GM19240 (cell line): ENCODE measurements around the gene RFC5.
"Not testable (repeated sequence)": the region's sequence is repeated elsewhere in the genome, so short reads cannot be mapped to it uniquely, and the experiment has no call there.

Experiments used
- DNase-seq: peaks from one replicate; pipeline ENCODE4 v3.0.0; 2011; ENCODE audit warnings: low spot score; ENCODE audit not compliant: insufficient read length

RFC5 gene

GRCh38 chr12:118016424-118017264, at the start of gene RFC5:
TSS of gene RFC5 (plus strand) at chr12:118016703. CDS start at chr12:118016828, 125 bp downstream.
- peak; percentile 95 for DNase-seq

DNA sequence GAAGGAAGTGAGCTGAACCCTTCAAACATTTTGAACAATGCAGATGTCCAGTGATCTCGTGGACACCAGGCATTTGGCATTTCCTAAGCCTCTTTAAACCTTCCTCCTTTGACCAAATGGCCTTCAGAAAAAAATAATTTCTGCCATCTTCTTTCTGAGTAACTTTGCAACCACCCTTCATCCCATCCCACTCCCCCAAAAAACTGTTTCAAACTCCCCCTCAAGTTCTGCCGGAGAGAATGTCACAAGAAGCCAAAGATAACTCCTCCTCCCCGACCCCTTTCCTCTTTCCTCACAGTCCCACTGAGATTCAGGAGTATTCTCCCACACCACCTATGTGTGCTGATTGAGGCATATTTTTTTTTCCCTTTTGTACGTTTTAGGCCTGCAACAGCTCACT, 49.5 kb upstream of the RFC5 start:
- DNase-seq, result no peak

GRCh38 chr12:117967512-117967911, 49.0 kb upstream of the RFC5 start:
- no peak for DNase-seq

DNA sequence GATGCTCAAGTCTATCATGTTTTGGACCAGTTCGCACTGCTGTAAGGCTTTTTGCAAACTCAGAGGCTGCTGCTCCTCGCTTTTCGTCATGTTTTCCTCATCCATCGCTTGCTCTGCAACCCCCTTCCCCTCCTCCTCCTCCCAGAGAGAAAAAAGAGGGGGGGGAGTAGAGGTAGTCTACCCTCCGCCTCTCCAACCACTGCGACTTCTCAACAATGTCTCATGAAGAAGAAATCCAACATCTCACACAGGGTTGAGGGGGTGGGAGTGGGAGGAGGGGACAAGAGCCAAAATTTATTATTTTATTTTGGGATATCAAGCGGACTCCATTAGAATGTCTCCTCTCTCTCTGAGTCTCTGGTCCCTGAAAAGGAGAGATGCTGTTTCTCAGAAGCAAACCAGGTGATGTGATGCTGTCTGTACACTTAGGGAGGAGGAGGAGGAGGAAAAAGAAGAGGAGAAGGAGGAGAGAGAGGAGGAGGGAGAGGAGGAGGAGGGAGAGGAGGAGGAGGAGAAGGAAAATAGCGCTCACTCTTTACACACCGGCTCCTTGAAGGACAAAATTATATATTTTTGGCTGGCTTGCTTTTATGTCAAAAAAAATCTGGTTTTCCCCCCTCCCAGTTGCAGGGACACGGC, 48.2 kb upstream of the RFC5 start:
- no peak for DNase-seq

DNA sequence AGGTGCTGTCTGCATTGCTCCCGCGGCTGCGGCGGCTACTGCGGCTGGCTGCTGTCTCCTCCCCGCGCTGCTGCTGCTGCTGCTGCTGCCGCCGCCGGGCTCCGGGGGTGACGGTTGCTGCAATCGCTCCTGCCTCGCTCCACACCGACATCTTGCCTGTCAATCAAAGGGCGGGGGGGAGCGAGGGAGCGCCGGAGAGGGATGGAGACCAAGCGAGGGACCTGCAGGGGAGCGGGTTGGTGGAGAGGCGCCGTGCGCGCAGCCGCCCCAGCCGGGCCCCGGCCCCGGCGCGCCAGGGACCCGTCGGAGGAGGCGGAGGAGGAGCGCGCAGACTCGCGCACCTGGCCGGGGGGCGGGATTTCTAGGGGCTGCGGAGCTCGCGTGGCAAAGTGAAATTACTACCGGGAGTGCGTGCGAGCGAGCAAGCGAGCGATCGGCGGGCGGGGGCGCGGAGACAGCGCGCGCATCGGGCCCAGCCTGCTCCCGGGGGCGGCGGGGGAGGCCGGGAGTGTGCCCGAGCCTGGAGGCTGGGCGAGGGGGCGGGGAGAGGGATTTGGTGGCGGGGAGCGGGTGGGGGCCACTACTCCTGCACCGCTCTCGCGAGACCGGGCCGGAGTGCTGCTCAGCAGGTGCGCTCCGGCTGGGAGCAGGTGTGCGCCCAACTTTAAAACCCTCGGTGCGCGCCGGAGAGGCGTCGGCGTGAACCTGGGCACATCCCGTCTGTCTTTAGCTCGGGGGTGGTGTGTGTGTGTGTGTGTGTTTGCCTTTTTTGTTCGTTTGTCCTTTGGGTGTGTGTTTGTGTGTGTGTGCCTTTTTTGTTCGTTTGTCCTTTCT, 47.5 kb upstream of the RFC5 start, which contains the start of gene KSR2:
KSR2 (minus strand) TSS at position 165 of the 834 bp plus-strand sequence. CDS start 735 bp downstream, outside the sequence.
- DNase-seq, result peak; percentile 41

DNA sequence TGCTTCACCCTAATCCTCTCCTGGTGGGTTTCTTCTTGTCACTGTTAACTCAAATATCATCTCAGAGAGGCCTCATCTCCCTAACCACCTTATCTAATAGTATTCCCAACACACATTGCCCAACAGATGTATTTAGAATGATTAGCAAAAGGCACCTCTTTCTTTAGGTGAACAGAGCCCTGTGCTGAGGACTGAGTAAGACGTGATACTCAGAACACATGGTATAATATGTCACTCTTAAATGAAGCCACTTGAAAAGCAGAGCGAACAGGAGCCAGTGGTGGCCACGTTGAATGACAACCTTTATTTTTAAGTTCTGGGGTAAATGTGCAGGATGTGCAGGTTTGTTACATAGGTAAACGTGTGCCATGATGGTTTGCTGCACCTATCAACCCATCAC, 46.2 kb upstream of the RFC5 start:
- no peak for DNase-seq

GRCh38 chr12:117972301-117972700, 44.2 kb upstream of the RFC5 start:
- no peak for DNase-seq

GRCh38 chr12:117975006-117975405, 41.5 kb upstream of the RFC5 start:
- DNase-seq, result no peak

DNA sequence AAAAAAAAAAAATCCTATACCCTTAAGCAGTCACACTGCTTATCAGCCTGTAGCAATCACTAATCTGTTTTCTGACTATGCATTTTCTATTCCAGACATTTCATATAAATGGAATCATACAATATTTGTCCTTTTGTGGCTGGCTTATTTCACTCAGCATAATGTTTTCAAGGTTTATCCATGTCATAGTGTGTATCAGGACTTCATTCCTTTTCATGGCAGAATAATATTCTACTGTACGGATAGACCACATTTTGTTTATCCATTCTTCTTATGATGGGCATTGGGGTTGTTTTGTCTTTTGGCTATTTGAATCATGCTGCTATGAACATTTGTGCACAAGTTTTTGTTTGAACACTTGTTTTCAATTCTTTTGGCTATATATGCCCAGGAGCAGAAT, 39.1 kb upstream of the RFC5 start:
- DNase-seq, result no peak

DNA sequence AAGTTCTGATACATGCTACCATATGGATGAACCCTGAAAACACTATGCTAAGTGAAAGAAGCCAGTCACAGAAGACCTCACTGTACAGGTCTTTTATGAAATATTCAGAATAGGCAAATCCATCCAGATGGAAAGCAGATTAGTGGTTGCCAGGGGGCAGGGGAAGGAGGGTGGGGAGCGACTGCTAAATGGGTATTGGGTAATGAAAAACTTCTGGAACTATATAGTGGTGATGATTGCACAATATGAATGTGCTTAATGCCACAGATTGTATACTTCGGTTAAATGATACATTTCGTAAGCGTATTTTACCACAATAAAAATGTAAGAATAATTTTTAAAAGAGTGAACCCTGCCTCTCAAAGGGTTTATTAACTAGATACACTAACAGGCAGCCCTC, 35.9 kb upstream of the RFC5 start:
- DNase-seq, result no peak

DNA sequence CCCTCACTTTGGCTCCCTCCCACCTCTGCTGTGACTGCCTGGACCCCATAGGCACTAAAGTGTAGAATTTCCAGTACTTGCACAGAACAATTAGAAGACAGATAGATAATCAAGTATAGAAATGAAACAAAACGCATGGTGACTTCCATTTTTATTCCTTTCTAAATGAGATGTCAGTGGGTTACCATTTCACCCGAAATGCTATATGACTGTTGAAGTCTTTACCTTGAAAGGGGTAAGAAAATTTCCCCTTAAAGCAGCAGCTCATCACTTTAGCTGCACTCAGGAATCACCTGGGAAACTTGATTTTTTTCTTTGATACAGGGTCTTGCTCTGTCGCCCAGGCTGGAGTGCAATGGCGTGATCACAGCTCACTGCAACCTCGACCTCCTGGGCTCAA, 35.2 kb upstream of the RFC5 start:
- no peak for DNase-seq

DNA sequence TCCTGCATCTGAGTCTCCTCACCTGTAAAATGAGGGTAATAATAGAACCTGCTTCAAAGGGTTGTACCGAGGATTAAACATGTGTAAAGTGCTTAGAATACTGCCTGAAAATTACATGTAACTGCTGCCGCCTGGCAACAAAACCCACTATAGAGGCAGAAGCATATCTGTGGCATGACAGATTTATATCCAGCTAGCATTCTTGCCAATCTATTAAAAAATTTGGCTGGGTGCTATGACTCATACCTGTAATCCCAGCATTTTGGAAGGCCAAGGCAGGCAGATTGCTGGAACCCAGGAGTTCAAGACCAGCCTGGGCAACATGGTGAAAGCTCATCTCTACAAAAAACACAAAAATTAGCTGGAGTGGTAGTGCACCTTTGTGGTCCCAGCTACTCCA, 31.3 kb upstream of the RFC5 start:
- DNase-seq, result no peak

- DNase-seq, result no peak
Measured at GRCh38 chr12:117986705-117987469, 29.6 kb upstream of the RFC5 start.

GRCh38 chr12:117994551-117995438, 21.7 kb upstream of the RFC5 start:
- no peak for DNase-seq

- DNase-seq, result no peak
Measured at GRCh38 chr12:117998719-117999118, 17.8 kb upstream of the RFC5 start.

DNA sequence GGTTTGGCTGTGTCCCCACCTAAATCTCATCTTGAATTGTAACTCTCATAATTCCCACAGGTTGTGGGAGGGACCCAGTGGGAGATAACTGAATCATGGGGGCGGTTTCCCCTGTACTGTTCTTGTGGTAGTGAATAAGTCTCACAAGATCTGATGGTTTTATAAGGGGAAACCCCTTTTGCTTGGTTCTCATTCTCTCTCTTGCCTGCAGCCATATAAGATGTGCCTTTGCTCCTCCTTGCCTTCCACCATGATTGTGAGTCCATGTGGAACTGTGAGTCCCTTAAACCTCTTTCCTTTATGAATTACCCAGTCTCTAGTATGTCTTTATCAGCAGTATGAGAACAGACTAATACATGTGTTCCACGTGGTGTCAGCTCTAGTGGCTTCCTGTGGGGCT, 16.7 kb upstream of the RFC5 start:
- DNase-seq, result not testable (repeated sequence)

- no peak for DNase-seq
Measured at GRCh38 chr12:118010903-118011302, 5.6 kb upstream of the RFC5 start.

- no peak for DNase-seq
Measured at GRCh38 chr12:118011377-118011776, 5.1 kb upstream of the RFC5 start.

DNA sequence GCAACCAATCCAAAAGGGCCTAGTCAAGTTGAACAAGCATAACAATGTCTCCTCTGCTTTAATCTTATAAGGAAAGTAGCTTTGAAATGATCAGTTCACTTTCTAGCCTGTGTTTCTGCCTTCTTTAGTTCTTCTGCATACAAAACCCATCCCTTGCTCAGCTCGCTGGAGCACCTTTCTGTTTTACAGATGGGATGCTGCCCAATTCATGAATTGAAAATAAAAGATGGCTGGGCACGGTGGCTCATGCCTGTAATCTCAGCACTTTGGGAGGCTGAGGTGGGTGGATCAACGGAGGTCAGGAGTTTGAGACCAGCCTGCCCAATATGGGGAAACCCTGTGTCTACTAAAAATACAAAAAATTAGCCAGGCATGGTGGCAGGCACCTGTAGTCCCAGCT, 4.5 kb upstream of the RFC5 start:
- DNase-seq, result no peak

GRCh38 chr12:118013283-118013682, 3.2 kb upstream of the RFC5 start:
- DNase-seq, result no peak
